Posterior cingulate gyrus (tissue), 11 donors: ENCODE measurements around the gene SLC2A4RG.
A peak's percentile ranks its signal among the peaks of the same experiment; 100 is the strongest.

ENCODE experiments used
- DNase-seq, 10 donors: peaks; one replicate each; pipeline versions ENCODE4 v3.0.0 to v3.0.0-alpha.2; 2020 to 2021; ENCODE audit warnings: mixed read lengths in 3 of 10
- intact Hi-C: fragments of 100-400 bp; cut with DNase I; formaldehyde crosslinking; loops from one replicate; pipeline ENCODE4 v1.15.1; 2023

Gene SLC2A4RG

DNA sequence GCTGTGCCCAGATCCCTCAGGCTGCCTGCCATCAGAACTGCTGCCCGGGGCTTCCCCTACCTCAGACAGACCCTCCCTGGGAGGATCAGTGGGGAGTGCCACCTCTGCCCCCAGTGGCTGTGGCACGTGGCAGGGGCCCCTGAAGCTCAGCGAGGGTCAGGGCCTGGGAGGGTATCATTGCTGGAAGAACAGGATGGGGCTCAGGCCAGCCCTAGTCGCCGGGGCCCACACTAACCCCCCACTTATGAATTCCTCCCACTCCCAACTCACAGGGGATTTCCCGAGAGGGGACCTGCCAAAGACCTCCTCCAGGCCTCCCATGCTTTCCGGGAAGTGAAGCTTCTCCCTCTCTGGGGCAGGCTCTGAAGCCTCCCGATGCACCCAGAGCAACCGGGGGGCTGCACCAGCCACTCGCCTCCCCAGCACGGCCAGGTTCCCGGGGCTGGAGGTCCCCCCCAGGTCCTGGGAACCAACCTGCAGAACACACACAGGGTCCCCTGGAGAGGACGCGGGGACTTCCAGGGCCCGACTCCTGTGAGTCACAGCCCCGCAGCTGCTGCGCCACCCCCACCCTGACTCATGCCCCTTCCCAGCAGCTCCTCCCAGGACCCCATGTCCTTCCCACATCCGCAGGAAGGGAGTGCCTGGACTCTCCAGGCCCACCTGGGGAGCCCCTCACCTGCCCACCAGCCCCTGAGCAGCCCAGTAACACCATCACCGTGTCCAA is 40.7 kb upstream of the SLC2A4RG start:
- DNase-seq = peak in 3 of 10 donors; percentile 75 to 86 (median 81)
- intact Hi-C loops = no loop called here

DNA sequence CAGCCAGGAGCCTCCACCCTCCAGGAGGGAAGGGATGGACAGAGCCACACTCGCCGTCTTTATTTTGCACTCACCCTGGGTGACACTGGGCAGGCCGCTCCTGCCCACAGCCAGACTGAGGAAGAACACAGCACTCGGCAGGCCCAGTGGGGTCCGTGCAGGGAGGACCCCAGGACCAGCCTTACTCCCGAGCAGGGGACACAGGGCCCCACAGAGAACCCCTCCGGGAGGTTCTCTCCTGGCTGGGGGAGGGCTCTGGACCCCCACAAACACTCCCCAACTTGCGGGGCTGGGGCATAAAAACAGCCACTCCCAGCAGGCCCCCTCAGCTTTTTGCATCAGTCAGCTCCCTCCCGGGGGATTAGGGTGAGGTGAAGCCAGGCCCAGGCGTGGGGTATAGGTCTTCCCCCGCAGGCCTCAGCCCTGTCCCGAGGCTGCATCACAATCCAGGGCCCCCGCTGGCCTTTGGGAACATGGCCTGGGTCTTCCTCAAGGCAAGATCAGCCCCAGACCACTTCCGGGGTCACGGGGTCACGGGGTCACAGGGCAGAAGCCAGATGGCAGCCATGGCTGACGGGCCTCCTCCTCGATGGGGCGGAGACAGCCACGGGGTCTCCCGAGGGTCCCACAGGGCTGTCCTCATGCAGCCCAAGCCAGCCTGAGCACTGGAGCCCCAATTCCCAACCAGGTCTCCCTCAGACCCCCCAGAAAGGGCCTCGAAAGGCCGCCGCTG is 39.9 kb upstream of the SLC2A4RG start:
- intact Hi-C loops = loop anchor here (10.0 kb wide), 1 partner anchor 165 kb away; the partner anchor contains the start of genes ABHD16B and TPD52L2
- DNase-seq = peak in 3 of 10 donors; percentile 59 to 79 (median 79)

DNA sequence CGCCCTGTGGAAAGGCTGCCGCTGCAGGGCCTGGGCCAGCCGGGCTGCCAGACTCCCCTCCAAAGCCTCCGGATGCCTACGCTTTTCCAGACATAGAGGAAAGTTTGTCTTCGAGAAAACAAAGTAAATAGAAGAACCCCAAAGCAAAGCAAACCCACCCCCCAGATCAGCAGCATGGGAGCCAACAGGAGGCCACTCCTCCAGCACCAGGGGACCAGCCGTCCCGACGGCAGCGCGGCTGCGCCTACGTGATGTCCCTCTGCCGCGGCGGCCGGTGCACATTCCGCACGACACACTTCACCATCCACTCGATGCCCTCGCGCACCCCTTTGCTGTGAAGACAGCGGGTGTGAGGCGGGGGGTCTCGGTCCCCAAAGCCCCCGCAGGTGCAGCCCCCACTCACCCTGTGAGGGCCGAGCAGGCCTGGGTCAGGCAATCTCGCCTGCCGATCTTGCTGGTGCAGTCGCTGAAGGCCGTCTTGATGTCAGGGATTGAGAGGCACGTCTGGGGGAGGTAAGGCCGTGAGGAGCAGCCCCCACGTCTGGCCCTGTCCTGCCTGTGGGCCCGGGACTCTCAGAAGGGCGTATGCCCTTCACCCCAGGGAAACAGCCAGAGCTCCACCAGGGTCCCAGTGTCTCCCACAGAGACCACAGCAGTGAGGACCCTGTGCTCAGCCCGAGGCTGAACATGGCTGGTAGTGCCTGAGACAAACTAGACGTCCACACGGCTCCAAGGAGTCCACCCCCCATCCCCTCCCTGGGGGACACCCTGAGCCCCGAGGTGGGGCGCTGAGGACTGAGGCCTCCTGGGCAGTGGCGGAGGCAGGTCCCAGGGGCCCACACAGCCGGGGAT is 39.2 kb upstream of the SLC2A4RG start:
- peak in 3 of 10 donors; percentile 55 to 79 (median 70) for DNase-seq

DNA sequence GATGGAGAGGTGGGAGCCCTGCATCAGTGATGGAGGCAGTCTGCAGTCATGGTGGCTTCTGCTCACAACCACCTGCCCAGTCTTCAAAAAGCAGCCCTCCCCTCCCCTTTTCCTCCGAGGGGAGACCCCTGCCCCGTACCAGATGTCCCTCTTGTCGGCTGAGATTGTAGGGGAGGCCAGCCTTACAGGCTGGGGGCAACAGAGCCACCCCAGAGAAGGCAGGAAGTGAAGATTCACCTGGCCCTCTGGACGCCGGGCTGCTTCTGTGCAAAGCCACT is 38.6 kb upstream of the SLC2A4RG start:
- peak in 2 of 10 donors; percentile 53 to 66 for DNase-seq
- intact Hi-C loops = loop anchor here (10.0 kb wide), 1 partner anchor 164 kb away; the partner anchor contains the start of genes ABHD16B and TPD52L2

More for the DNA sequence above, 39.2 kb upstream of the SLC2A4RG start:
- intact Hi-C loops = loop anchor here (10.0 kb wide), 1 partner anchor 164 kb away; the partner anchor contains the start of genes ABHD16B and TPD52L2

DNA sequence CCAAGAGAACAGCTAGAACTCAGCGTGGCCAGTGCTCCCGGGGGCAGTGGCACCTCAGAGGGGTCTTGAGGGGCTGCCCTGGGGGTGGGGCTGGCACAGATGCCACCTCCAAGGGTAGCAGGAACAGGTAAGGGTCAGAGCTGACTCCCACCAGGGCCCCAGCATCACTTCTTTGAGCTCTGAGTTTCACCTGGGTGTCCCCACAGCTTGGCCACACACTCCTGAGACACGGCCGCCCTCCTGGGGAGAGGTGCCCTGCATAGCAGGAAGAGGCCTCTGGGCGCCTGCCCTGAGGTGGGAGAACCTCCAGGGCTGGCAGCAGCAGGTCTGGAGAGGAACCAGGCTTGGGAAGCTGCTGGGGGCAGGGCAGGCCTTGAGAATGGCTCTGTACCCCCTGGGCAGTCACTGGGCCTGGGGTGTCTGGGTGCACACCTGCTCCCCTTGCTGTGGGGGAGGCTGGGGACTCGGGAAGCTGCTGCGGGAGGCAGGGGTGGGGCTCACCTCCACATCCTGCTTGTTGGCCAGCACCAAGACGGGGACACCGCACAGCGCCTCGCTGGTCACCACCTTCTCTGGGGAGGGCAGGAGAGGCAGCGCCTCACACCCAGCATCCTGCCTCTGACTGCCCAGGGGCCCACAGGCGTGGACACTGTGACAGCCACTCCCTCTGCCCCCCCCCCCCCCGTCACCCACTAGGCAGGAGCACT is 38.1 kb upstream of the SLC2A4RG start:
- DNase-seq = peak in 3 of 10 donors; percentile 58 to 72 (median 63)
- intact Hi-C loops = loop anchor here (10.0 kb wide), 1 partner anchor 163 kb away; the partner anchor contains the start of genes ABHD16B and TPD52L2

DNA sequence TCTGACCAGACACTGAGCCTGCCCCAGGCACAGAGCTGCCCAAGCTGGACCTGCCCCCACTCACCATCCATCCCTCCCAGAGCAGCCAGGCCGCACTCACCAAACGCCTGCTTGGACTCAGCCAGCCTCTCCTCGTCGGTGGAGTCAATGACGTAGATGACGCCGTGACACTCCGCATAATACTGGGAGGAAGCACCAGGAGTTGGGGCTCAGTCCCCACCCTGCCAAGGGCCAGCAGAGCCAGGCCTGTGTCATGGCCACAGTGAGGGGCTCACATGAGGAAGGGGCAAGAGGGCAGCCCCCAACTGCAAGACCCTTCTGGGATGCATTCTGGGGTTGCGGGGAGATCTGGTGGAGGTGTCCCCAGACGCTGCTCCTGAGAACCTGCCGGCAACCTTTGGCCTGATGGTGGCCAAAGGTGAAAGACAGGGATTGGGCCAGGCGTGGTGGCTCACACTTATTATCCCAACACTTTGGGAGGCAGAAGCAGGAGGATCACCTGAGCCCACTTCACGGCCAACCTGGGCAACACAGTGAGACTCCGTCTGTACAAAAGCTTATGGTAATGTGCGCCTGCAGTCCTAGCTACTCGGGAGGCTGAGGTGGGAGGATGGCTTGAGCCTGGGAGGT is 37.4 kb upstream of the SLC2A4RG start:
- intact Hi-C loops = loop anchor here (10.0 kb wide), 1 partner anchor 163 kb away; the partner anchor contains the start of genes ABHD16B and TPD52L2
- DNase-seq = peak in 4 of 10 donors; percentile 7 to 77 (median 46)

DNA sequence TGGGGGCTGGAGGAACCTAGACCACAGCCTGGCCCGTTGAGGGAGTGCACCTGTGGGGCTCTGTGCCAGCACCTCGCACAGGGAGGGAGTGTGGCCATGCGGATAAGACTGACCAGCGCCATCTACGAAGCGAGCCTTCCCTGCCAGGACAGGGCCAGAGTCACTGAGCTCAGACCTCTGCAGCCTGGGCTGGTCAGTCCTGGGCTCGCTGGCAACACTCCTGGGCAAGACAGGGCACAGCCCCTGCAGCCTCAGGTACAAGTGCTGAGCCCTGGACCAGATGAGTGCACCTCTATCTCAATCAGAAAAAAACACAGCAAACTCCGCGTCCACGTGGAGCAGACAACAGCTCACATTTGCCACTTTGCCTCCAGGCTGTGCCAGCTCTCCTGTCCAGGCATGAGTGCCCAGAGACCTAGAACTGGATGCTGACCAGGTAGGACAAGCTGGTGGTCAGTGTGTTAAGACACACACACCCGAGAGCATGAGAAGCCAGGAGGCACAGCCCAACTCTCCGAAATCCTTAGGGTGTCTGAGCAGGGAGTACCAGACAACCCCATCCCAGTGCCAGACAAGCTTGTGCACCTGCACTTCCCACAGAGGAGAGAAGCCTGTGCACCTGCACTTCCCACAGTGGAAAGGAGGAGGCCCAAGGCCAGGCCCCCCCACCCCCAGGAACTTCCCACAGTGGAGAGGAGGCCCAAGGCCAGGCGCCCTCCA is 36.7 kb upstream of the SLC2A4RG start:
- DNase-seq = peak in 3 of 10 donors; percentile 53 to 66 (median 54)
- intact Hi-C loops = loop anchor here (10.0 kb wide), 1 partner anchor 162 kb away; the partner anchor contains the start of genes ABHD16B and TPD52L2

DNA sequence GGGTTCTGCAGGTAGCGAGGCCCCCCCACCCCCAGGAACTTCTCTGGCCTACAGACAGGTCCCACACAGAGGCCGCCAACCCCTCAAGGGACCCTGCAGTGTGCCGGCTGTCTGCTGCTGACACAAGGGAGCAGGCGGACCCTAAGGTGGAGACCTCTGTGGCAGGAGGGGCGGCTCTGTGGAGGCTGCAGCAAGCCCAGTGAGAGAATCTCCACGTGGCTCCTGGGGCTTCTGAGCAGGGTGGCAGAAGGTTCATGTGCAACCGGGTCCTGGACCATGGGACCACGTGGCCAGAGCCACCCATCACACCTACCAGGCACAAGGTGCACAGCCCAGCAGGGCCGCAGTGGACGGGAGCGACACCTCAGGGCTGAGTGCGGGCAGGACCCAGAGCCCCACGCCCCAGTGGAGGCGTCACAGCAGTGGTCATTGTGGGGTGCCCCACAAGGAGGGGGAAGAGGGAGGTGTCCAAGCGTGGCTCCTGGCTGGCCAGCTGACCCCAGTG is 36.1 kb upstream of the SLC2A4RG start:
- intact Hi-C loops = loop anchor here (10.0 kb wide), 1 partner anchor 161 kb away; the partner anchor contains the start of genes ABHD16B and TPD52L2
- peak in 3 of 10 donors; percentile 40 to 85 (median 55) for DNase-seq

DNA sequence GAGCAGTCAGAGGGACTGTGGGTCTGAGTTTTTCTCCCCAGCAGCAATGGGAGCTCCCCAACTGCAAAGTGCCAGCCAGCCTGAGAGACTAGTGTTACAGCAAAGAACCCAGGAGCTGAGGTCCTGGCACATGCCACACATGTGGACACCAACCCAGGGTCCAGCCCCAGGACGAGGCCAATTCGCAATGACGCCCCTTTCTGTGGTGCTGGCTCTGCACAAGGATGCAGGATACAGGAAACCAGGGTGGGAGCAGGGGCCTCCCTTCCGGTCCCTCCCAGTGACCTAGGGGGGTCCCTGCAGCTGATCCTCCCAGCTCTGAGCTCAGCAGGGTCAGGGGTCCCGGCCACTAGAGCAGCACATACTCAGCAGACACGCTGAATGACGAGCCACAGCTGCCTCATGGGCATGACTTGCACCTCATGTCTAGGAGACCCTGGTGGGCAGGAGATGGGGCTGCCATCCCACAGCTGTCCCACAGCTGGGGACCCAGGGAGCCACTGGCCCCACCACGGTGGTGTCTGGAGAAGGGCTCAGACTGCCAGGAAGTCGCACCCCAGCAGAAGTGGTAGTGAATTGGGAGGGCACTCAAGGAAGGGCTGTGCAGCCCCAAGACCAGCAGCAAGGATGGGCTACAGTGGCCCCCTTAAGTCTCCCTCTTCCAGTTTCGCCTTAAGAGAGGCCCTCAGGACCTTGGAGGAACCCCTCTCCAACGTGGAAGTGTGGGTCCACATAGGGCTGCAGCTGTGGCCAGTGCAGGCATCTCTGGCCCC is 35.4 kb upstream of the SLC2A4RG start:
- DNase-seq = peak in 3 of 10 donors; percentile 44 to 67 (median 47)
- intact Hi-C loops = loop anchor here (10.0 kb wide), 1 partner anchor 161 kb away; the partner anchor contains the start of genes ABHD16B and TPD52L2

DNA sequence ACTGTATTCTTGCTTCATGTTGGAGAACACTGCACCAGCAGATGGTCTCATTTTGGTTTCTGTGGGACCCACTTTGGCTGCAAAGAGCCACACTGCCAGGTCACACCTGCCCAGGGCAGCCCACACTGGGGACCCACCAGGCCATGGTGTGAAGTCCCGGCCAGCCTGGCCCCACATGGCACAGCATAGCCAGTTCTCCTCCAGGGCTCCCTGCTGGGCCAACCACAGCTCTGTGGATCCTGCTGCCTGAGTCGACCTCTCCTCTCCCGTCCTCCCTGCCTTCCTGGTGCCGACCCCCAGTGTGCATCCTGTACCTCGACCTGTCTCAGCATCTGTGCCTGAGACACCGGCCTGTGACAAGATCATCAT is 34.8 kb upstream of the SLC2A4RG start:
- intact Hi-C loops = loop anchor here (10.0 kb wide), 1 partner anchor 160 kb away; the partner anchor contains the start of genes ABHD16B and TPD52L2
- DNase-seq = peak in 3 of 10 donors; percentile 37 to 70 (median 50)

DNA sequence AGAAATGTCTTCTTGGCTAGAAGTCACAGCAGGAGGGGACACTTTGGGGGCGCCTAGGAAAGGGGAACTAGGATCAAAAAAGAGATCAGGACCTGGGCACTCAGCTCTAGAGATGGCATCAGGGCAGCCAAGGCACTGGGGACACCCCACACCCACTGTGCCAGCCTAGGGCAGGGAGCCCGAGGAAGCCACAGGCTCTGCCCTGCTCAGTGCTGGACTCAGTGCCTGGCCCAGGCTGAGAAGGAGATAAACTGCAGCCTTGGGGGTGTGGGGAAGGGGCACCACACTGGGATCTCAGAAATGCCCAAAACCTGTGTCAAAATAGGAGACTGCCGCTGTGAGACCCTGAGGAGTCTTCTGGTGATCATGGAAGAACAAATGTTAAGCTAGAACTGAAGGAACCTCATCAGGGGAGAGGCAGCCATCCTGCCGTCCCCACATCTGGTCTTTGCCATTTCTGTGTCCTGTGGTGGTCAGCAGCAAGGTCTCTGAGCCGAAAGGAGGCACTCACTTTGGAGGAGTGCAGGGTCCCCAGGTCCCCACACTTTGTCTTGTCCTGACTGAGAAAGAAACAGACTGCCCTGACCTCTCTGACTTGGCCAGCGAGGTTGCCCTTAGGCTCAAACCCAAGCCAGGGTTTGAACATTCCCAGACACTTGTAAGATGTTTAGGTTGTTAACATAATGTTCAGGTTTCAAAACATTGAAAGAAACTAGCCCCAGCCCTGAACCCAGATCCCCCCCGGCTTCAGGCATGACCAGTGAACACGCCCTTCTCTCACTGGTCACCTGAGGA is 34.1 kb upstream of the SLC2A4RG start:
- DNase-seq = peak in 3 of 10 donors; percentile 43 to 53 (median 52)
- intact Hi-C loops = loop anchor here (2.0 to 10.0 kb wide), 2 partner anchors 159 to 251 kb away; partner anchors contain the start of genes ABHD16B, TPD52L2 and UCKL1

DNA sequence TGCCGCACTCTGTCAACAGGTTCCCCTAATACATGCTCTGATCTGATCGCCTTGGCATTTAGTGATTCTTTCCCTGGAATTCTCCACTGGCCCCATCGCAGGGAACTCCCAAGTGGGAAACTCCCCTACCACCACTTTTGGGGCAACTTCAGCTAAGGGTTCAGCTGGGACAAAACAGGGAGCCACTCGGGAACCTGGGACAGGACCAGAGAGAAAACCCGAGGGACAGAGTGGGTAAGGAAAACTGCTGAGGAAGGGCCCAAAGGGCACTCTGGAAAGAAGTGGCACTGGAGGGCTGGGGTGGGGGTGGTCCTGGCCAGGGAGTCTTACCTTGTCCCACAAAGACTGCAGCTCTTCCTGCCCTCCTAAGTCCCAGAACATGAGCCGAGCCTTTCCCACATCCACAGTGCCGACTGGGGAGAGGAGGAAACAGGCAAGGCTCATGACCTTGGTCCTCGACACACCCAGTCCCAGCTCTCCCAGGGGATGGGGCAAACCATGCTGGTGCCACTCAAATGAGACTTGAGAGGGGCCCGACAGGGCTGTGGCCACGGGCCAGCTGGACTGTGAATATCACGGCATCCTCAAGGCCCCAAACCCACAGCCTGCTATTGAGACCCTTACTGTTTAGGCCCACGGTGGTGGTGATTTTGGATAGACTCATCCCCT is 33.4 kb upstream of the SLC2A4RG start:
- intact Hi-C loops = loop anchor here (2.0 to 10.0 kb wide), 2 partner anchors 159 to 251 kb away; partner anchors contain the start of genes ABHD16B, TPD52L2 and UCKL1
- peak in 3 of 10 donors; percentile 32 to 62 (median 52) for DNase-seq

DNA sequence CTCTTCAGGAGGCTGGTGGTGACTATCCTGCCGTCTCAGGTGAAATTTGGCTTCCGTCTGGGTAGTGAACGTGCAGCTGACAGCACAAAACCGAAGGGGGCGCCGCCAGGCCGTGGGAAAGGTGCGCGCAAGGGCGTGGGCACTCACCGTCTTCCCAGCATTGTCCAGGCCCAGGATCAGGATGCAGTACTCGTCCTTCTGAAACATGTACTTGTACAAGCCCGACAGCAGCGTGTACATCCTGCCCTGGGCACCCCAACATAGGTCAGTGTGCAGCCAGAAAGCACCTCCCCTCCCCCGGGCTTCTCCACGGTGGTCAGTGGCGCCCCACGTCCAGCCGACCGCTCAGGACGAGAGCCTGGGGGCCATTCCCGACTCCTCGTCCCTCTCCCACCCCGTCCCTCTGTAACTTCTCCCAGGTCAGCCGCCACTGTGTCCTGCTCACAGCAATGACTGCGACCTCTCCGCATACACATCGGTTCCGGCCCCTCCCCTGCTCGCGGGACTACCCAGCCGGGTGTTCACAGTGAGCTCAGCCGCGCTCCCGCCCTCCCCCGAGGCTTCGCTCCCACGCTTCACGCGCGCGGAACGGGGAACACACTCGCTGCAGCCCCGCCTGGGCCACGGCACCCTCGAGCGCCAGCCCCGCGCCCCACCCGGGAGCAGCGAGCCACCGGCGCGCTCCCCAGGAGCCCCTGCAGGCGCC is 32.6 kb upstream of the SLC2A4RG start:
- DNase-seq = peak in 3 of 10 donors; percentile 85 to 89 (median 88)
- intact Hi-C loops = loop anchor here (1.0 to 10.0 kb wide), 3 partner anchors 49 to 250 kb away; partner anchors contain the start of genes ABHD16B, RTEL1, TPD52L2 and UCKL1

DNA sequence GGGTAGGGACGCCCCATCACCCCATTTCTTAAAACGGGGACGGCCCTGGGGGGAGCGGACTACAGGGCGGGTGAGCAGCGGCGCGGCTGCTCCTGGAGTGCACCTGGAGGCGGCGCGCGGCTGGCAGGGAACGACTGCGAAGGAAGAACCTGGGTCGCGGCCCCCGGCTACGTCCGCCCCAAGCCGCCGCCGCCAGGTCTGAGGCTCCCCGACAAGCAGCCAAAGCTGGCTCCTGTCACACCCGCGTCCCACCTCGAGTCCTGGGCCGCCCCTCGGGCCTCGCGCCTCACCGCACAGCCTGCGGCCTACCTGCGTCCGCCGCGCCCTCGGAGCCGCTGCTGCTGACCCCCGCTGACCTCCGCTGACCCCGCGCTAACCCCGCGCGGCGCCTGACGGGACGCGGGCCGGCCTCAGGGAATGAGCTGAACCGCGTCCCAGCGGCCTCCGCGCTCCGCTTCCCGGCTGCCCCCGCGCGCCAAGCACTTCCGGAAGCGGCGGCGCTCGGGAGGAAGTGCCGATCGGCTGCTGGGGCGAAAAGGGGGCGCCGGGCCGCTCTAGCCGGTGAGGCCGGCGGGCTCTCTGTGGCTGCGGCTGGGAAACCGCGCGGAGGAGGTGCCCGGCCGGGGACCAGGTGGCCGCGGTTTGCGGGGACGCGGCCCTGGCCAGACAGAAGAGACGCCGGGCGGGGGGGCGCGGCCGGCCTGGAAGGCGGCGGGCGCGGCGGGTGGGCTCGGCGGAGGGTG is 31.8 kb upstream of the SLC2A4RG start, which contains the start of the genes ARFRP1 and ZGPAT:
Gene ARFRP1, minus strand, starts transcription at position 419 of the 743 bp plus-strand sequence. CDS start 885 bp downstream, outside the sequence.
Gene ZGPAT, plus strand, starts transcription at position 482 of the 743 bp plus-strand sequence. CDS start 542 bp downstream, outside the sequence.
- DNase-seq = peak; percentile 89 to 99 (median 94)
- intact Hi-C loops = loop anchor here (1.0 to 10.0 kb wide), 3 partner anchors 49 to 249 kb away; partner anchors contain the start of genes ABHD16B, RTEL1, TPD52L2 and UCKL1
